Camera-type eye (tissue), 1 donor: ENCODE measurements around the gene RPL41. TPM values are rescaled to one million over a fixed set of nuclear protein-coding genes. Genes with fewer than 3 reads are reported as not detected.

Experiments used
- total RNA-seq: library from RNA; depleted of rRNA; stranded (reverse); fragments of >200 nt; gene quantifications from one replicate; pipeline ENCODE4 v1.2.3, GENCODE V29; 2014

The RPL41 gene
- 774 TPM for total RNA-seq

GRCh38 chr12:56116267-56117081, at the start of gene RPL41:
TSS of gene RPL41 (plus strand) at chr12:56116633.

GRCh38 chr12:56079723-56080555, 36.5 kb upstream of the RPL41 start, which contains the start of gene ERBB3:
TSS of gene ERBB3 (plus strand) at chr12:56080165. CDS start at chr12:56080301, 136 bp downstream.

DNA sequence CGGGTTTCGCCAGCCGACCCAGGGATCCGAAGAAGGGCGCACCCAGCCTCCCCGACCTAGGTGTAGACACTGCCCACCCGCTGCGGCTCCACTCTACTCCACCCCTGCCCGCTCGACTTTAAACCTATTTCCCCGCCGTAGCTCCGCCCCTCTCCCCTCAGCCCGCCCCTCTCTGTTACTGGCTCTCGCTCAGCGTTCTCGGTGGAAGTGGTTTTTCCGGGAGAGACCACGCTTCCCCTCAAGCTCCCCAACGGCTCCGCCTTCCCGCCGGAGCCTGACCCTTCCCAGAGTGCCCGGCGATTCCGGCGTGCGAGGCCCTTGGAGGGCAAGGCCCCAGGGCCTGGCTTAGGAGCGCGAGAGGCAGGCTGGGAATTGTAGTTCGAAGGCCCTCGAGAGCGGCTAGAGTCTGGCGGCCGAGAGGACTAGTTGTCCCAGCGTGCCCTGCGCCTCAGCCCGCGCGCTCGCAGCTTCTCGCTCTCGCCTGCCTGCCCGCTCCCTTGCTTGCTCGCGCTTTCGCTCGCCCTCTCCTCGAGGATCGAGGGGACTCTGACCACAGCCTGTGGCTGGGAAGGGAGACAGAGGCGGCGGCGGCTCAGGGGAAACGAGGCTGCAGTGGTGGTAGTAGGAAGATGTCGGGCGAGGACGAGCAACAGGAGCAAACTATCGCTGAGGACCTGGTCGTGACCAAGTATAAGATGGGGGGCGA, 12.2 kb upstream of the RPL41 start, which contains the start of gene PA2G4:
TSS of gene PA2G4 (plus strand) at position 451 of the 706 bp plus-strand sequence. CDS start at position 630, 179 bp downstream.

DNA sequence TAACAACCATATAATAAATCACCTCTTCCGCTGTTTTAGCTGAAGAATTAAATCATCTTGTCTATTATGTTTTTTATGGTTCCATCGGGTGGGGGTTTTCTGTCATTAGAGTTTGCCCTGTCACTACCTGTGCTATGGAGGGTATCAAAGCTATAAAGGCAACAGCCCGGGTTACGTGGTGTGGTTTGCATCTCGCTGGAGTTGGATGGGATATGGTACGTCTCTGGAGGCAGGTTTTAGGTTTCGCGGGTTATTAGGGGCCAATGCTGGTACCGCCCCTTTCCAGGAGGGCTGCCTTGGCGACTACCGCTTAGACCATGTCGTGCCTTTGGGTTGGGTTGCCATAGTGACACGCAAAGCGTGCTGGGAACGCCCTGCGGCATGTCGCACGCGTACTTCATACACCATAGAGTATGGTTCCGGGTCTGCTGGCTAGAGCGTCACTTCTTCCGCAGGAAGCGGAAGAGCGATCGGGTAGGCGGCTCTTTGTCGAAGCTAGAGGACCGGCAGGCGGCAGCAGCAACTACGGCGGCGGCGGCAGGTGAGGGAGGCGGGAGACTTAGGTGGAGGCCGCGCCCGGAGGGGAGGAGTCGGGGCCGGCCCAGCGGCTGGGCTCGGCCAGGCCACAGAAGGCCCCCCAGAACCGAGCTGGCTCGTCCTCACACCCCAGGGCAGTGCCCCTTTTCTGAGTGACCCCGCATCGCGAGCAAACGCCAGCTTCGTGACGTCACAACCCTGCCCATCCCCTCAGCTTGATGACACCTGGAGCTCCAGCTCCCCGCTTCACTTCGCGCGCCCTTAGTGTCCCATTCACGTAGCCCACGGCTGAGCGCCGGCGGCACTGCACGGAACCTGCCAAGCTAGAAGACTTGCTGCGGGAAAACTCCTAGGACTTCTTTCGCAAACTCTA, 1.6 kb downstream of the RPL41 start, which contains the start of gene ZC3H10:
TSS of gene ZC3H10 (plus strand) at position 489 of the 910 bp plus-strand sequence. CDS start 2,297 bp downstream, outside the sequence.

DNA sequence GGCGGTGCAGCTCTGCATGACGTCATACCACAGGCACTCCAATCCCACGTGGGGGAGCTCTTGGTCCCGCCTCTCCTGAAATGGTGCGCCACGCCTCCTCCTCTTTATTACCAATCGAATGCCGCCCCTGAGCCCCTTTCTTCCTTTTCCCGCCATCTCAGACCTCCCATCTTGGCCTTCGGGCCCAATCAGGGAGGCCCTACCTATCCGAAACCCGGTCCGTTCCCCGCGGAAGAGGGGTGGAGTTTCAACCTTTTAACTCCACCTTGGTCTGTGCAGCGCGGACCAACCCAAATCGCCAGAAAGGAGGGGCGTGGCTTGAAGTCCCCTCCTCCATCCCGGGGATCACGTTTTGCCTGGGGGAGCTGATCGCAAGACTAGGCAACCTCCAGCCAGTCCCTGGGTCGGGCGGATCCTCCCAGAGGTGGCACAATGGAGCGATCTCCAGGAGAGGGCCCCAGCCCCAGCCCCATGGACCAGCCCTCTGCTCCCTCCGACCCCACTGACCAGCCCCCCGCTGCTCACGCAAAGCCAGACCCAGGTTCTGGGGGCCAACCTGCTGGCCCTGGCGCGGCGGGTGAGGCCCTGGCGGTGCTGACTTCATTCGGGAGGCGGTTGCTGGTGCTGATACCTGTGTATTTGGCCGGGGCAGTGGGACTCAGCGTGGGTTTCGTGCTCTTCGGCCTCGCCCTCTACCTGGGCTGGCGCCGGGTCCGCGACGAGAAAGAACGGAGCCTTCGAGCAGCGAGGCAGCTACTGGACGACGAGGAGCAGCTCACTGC, 11.6 kb downstream of the RPL41 start, which contains the start of gene ESYT1:
TSS of gene ESYT1 (plus strand) at position 380 of the 782 bp plus-strand sequence. CDS start at position 433, 53 bp downstream.

GRCh38 chr12:56152132-56152755, 35.8 kb downstream of the RPL41 start, which contains the start of gene MYL6B:
TSS of gene MYL6B (plus strand) at chr12:56152587. CDS start at chr12:56153919, 1,332 bp downstream.

GRCh38 chr12:56158029-56158925, 41.8 kb downstream of the RPL41 start, which contains the start of gene MYL6:
TSS of gene MYL6 (plus strand) at chr12:56158359. CDS start at chr12:56158402, 43 bp downstream.

Other genes with a start within 250 kb of the RPL41 start
- gene PYM1, start 188.7 kb upstream of the RPL41 start, total RNA-seq, result 20.8 TPM
- 35.2 TPM for gene DGKA, start 185.5 kb upstream of the RPL41 start, total RNA-seq
- 363 TPM for gene PMEL, start 150.6 kb upstream of the RPL41 start, total RNA-seq
- gene CDK2, start 149.8 kb upstream of the RPL41 start, total RNA-seq, result 17.2 TPM
- gene RAB5B, start 142.6 kb upstream of the RPL41 start, total RNA-seq, result 84.3 TPM
- 20.3 TPM for gene SUOX, start 119.4 kb upstream of the RPL41 start, total RNA-seq
- 6.3 TPM for gene IKZF4, start 95.6 kb upstream of the RPL41 start, total RNA-seq
- 457 TPM for gene RPS26, start 74.7 kb upstream of the RPL41 start, total RNA-seq
- gene ERBB3, start 36.5 kb upstream of the RPL41 start, total RNA-seq, result 28.4 TPM
- gene PA2G4, start 12.1 kb upstream of the RPL41 start, total RNA-seq, result 85.4 TPM
- 9.2 TPM for gene ZC3H10, start 1.6 kb downstream of the RPL41 start, total RNA-seq
- 59.4 TPM for gene ESYT1, start 11.6 kb downstream of the RPL41 start, total RNA-seq
- gene MYL6B, start 36.0 kb downstream of the RPL41 start, total RNA-seq, result 153 TPM
- 753 TPM for gene MYL6, start 41.7 kb downstream of the RPL41 start, total RNA-seq
- 116 TPM for gene SMARCC2, start 72.8 kb downstream of the RPL41 start, total RNA-seq
- 79.0 TPM for gene RNF41, start 105.3 kb downstream of the RPL41 start, total RNA-seq
- 25.8 TPM for gene NABP2, start 107.7 kb downstream of the RPL41 start, total RNA-seq
- 2.4 TPM for gene SLC39A5, start 113.4 kb downstream of the RPL41 start, total RNA-seq
- gene ANKRD52, start 141.8 kb downstream of the RPL41 start, total RNA-seq, result 22.9 TPM
- 17.2 TPM for gene COQ10A, start 150.3 kb downstream of the RPL41 start, total RNA-seq
- gene CS, start 183.7 kb downstream of the RPL41 start, total RNA-seq, result 109 TPM
- gene CNPY2, start 199.4 kb downstream of the RPL41 start, total RNA-seq, result 76.5 TPM
- 64.0 TPM for gene PAN2, start 217.4 kb downstream of the RPL41 start, total RNA-seq
- 0.71 TPM for gene IL23A, start 222.3 kb downstream of the RPL41 start, total RNA-seq
- 152 TPM for gene STAT2, start 243.5 kb downstream of the RPL41 start, total RNA-seq
- not detected for gene APOF, start 246.2 kb downstream of the RPL41 start, total RNA-seq